Subcutaneous adipose tissue (tissue), 4 donors: ENCODE results near the gene SUGCT. TPM values are rescaled to one million over a fixed set of nuclear protein-coding genes. Genes with fewer than 3 reads are reported as not detected.

Source experiments
- CTCF ChIP-seq: fragments of 450-650 bp; IDR thresholded peaks from one replicate; pipeline ENCODE4 v1.5.1; 2016; ENCODE audit warnings: low read depth, mild to moderate bottlenecking, control low read depth, antibody characterized with exemption, moderate library complexity
- total RNA-seq, 4 donors: library from RNA; depleted of rRNA; stranded (reverse); fragments of >200 nt; gene quantifications; one replicate each; pipeline ENCODE4 v1.1.0, GENCODE V29; 2016

SUGCT gene
- total RNA-seq, 4 donors from 2014 or later = 1.1 to 3.1 (median 1.8) TPM

DNA sequence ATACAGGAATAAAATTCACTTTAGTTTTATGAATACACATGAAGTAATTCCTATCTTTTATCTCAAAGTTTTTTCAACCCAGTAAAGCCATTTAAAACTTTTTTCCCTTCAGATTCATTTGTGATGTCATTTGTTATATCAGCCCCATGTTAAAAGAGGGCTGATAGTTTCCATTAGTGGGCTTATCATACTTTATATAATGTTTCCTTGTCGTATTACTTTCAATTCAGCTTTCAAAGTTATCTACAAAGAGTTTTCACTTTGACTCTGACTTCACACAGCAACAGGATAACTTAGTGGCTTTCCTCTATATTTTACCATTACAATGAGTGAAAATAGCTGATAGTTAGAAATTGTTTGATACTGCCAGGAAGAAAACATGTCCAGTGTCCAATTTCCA, 484.8 kb downstream of the SUGCT start:
- TF ChIP-seq CTCF = no peak

- TF ChIP-seq CTCF = no peak
These were observed 486.8 kb downstream of the SUGCT start for GRCh38 chr7:40621592-40621998.

DNA sequence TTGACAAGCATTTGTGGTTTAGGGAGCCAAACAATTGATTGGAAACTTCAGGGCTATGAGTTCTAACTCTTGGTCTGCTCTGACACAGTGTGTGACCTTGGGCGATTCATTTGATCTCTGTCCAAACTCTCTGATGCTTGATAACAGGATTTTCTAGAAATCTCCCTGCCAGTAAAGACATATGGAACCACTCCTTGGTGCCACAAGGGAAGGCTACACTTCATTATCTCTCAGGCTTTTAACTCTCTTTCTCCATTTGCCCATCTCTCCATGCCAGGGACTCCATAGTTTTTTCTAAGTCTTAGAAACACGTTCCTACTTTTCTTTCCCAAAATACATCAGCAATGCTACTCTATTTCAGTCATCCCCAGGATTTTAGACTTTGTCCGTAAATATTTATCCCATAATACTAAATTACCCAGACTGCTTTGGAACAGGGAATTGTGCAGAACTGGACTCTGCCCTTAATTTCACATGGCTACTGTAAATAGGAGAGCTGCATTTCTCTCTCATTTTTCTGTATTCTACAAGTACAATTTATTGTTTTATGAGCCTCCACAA, 488.2 kb downstream of the SUGCT start:
- TF ChIP-seq CTCF = no peak

- no peak for TF ChIP-seq CTCF
These were observed 489.1 kb downstream of the SUGCT start for GRCh38 chr7:40623863-40624262.

DNA sequence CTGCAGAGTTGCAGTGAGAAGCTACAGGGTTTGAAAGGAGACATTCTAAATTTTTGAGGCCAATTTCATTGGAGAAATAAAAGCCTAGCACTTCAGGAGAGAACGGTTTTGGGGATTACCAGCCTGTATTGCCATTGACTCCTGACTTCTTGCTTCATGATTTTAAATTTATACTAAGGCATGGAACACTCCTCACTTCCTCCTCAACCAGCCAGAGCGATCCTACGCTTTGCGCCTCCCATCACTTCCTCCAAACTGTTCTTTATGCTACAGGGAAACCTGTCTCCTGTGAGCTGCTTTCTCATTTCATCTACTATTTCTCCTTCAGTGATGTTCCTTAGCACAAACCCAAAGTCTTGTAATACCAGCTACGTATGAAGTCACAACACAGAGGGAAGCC, 495.1 kb downstream of the SUGCT start:
- no peak for TF ChIP-seq CTCF

DNA sequence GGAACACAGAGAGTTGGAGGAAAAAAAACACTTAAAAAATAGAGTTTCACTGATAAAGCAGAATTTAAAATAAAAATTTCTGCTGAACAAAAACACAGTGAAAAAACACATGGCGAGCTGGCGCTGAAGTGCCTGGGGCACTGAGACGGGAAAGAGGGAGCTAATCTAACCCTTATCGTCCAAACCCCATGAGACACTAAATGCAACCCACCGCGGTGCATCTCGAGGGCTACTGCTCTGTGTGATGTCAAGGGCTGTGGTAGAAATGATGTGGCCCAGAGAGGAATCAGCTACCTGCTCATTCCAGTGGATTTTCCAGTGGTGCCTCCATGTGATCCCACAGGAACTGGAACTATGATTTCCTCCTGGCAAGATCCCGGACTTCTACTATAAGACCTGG, 499.3 kb downstream of the SUGCT start:
- no peak for TF ChIP-seq CTCF

DNA sequence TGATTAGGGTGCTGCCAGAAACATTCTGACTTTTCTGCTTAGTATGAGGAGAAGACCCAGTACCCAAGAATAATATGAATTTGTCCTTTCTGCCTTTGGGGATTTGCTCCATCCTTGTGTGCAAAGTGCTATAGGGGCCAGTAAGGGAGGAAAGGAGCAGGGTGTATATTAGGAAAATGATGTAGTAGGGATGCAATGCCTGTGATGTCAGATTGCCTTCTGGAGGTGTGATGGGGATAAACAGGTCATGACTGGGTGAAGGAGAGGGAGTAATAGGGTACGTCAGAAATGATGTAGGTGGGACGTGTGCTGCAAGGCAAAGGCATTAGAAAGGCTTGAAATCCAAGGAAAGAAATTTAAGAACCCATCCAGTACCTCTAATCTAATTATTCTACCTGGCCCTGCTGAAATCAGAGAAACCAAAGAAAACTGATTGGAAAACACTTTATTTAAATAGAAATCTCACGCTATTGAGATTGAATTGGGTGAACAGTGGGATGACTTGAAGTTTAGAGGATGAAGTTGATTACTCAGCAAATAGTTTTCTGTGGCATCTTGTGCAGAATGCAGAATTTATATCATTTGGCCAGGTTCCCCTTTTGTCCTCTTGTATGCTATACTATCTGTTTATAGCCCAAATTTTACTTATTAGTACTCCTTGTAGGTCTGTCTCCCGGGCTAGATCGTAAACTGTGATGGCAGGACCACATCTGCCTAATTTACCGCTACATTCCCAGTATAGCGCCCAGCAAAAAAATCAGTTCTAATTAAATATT, 503.9 kb downstream of the SUGCT start:
- TF ChIP-seq CTCF = no peak
